Fibroblast of the aortic adventitia (primary cell): ENCODE data around the gene CC2D1B. TPM values are rescaled to one million over a fixed set of nuclear protein-coding genes. Genes with fewer than 3 reads are reported as not detected.

ENCODE experiments used
- DNase-seq: peaks from one replicate; pipeline ENCODE4 v3.0.0-alpha.2; 2010; ENCODE audit warnings: low read depth
- H3K4me3 ChIP-seq: 2 replicates; pipeline ENCODE4 v1.5.1; 2011; ENCODE audit warnings: low read depth, mild to moderate bottlenecking, control low read depth, low read length, moderate library complexity
- CTCF ChIP-seq: IDR thresholded peaks from 2 replicates; pipeline ENCODE4 v1.5.1; 2011; ENCODE audit warnings: mild to moderate bottlenecking, low read length, control low read depth, inconsistent platforms; ENCODE audit not compliant: insufficient read depth
- total RNA-seq: library from RNA; depleted of rRNA; stranded (reverse); fragments of >200 nt; gene quantifications from 2 replicates; pipeline ENCODE4 v1.2.3, GENCODE V29; 2012; ENCODE audit warnings: low replicate concordance

The CC2D1B gene
- total RNA-seq, 1 donor: 25.5 TPM

GRCh38 chr1:52305417-52306226 lies 60.4 kb downstream of the CC2D1B start:
- DNase-seq: no peak
- H3K4me3 ChIP-seq: no peak overlapping the region
- TF ChIP-seq CTCF: no peak

Other genes with a start within 250 kb of the CC2D1B start
- 28.8 and 38.8 TPM in 2 replicates for gene ZFYVE9, start 224.1 kb downstream of the CC2D1B start, total RNA-seq
- 0.49 and 12.6 TPM in 2 replicates for gene ORC1, start 38.2 kb upstream of the CC2D1B start, total RNA-seq
- gene PRPF38A, start 38.4 kb upstream of the CC2D1B start, total RNA-seq: 8.7 and 12.4 TPM in 2 replicates
- 42.5 and 53.7 TPM in 2 replicates for gene TUT4, start 186.9 kb upstream of the CC2D1B start, total RNA-seq
- gene GPX7, start 236.2 kb upstream of the CC2D1B start, total RNA-seq: 10.8 and 31.0 TPM in 2 replicates